Fibroblast of lung (primary cell): ENCODE data around the gene FTO. TPM values are rescaled to one million over a fixed set of nuclear protein-coding genes. Genes with fewer than 3 reads are reported as not detected.

Experiments used
- DNase-seq, 2 donors: peaks; one replicate each; pipeline versions ENCODE4 v3.0.0 to v3.0.0-alpha.2; 2010; ENCODE audit warnings: low read depth in 2 of 2
- H2AFZ ChIP-seq: 2 replicates; pipeline ENCODE4 v1.5.1; 2012; ENCODE audit warnings: low read length, control low read depth, inconsistent platforms
- H3K27ac ChIP-seq: 2 replicates; pipeline ENCODE4 v1.5.1; 2011; ENCODE audit warnings: low read length, control low read depth; ENCODE audit not compliant: insufficient read depth
- H3K27me3 ChIP-seq: 2 replicates; pipeline ENCODE4 v1.5.1; 2011; ENCODE audit warnings: mild to moderate bottlenecking, low read length; ENCODE audit not compliant: control insufficient read depth, insufficient read depth
- H3K36me3 ChIP-seq: 2 replicates; pipeline ENCODE4 v1.5.1; 2011; ENCODE audit warnings: low read length; ENCODE audit not compliant: control insufficient read depth, insufficient read depth
- H3K4me1 ChIP-seq: 2 replicates; pipeline ENCODE4 v1.5.1; 2011; ENCODE audit warnings: low read length; ENCODE audit not compliant: control insufficient read depth, insufficient read depth; ENCODE audit errors: extremely low read depth
- H3K4me2 ChIP-seq: 2 replicates; pipeline ENCODE4 v1.5.1; 2011; ENCODE audit warnings: low read length, control low read depth; ENCODE audit not compliant: insufficient read depth; ENCODE audit errors: extremely low read depth
- H3K4me3 ChIP-seq, 4 experiments: fragments of 200-600 bp in 1 of 4; sonication (generic) in 1 of 4; replicated peaks in 1 of 4; 2 replicates each; pipeline ENCODE4 v1.5.1; 2011 to 2016; ENCODE audit warnings: low read length in 4 of 4, low read depth in 3 of 4, mild to moderate bottlenecking in 3 of 4, control low read depth in 2 of 4, inconsistent platforms in 1 of 4, mixed read lengths in 1 of 4; ENCODE audit not compliant: insufficient read depth in 1 of 4; ENCODE audit errors: control extremely low read depth in 1 of 4
- H3K79me2 ChIP-seq: 2 replicates; pipeline ENCODE4 v1.5.1; 2012; ENCODE audit warnings: mild to moderate bottlenecking, low read length, inconsistent platforms; ENCODE audit not compliant: control insufficient read depth, insufficient read depth
- H3K9ac ChIP-seq: 2 replicates; pipeline ENCODE4 v1.5.1; 2011; ENCODE audit warnings: mild to moderate bottlenecking, low read length, control low read depth; ENCODE audit not compliant: insufficient read depth
- H3K9me3 ChIP-seq: 2 replicates; pipeline ENCODE4 v1.5.1; 2012; ENCODE audit warnings: low read depth, low read length; ENCODE audit not compliant: control insufficient read depth, insufficient read depth
- H4K20me1 ChIP-seq: 2 replicates; pipeline ENCODE4 v1.5.1; 2011; ENCODE audit warnings: low read length; ENCODE audit not compliant: control insufficient read depth, insufficient read depth; ENCODE audit errors: extremely low read depth
- CTCF ChIP-seq, 2 donors: IDR thresholded peaks in 1 of 2; conservative IDR thresholded peaks in 1 of 2; 1 replicate in 1 of 2; 2 replicates in 1 of 2; pipeline ENCODE4 v1.5.1; 2011 to 2012; ENCODE audit warnings: low read length in 2 of 2, control low read depth in 1 of 2, inconsistent platforms in 1 of 2, low read depth in 1 of 2, mild to moderate bottlenecking in 1 of 2
- EZH2 ChIP-seq: IDR thresholded peaks from 2 replicates; pipeline ENCODE4 v1.5.1; 2012; ENCODE audit warnings: low read length, control low read depth, mild to moderate bottlenecking; ENCODE audit errors: missing control alignments
- polyA plus RNA-seq, 2 donors: library from polyadenylated mRNA; depleted of rRNA in 1 of 2; stranded (reverse) in 1 of 2; unstranded in 1 of 2; fragments of >200 nt; gene quantifications; 2 replicates each; pipeline ENCODE4 v1.2.1, GENCODE V29; 2011 to 2012; ENCODE audit warnings: missing spikeins in 1 of 2
- total RNA-seq: library from RNA; depleted of rRNA; stranded (reverse); fragments of >200 nt; gene quantifications from 2 replicates; pipeline ENCODE4 v1.2.1, GENCODE V29; 2014

The FTO gene
- total and polyA plus RNA-seq, 2 donors (not counting 1 experiment from before 2014, with no cell fraction given), result 61.1 to 97.6 TPM

GRCh38 chr16:54197758-54198157, 493.8 kb downstream of the FTO start:
- Histone ChIP-seq H3K4me1 (no peaks in the 10 kb centered on the region), H3K9ac (no peak overlapping the region), H3K27ac (no peak overlapping the region), H4K20me1 (no peaks in the 10 kb centered on the region), H3K36me3 (no peaks in the 10 kb centered on the region), H3K4me2 (no peak overlapping the region), H3K4me3 (no peak overlapping the region), H3K9me3 (no peaks in the 10 kb centered on the region), H2AFZ (no peak overlapping the region), H3K27me3 (no peaks in the 10 kb centered on the region), H3K79me2 (no peaks in the 10 kb centered on the region)
- no peak for DNase-seq
- no peak for TF ChIP-seq CTCF (conservative IDR thresholded peaks at IDR 0.05 in 1 of 2, IDR thresholded peaks at IDR 0.05 in 1 of 2; ENCODE audit: low read depth in 1 of 2, low read length in 2 of 2)
- TF ChIP-seq EZH2, result no peak

GRCh38 chr16:54199487-54200160, 495.7 kb downstream of the FTO start:
- Histone ChIP-seq H3K4me1 (no peaks in the 10 kb centered on the region), H3K36me3 (no peaks in the 10 kb centered on the region), H3K27ac (no peak overlapping the region), H2AFZ (no peak overlapping the region), H3K27me3 (no peaks in the 10 kb centered on the region), H3K79me2 (no peaks in the 10 kb centered on the region), H3K9ac (no peak overlapping the region), H3K4me3 (no peak overlapping the region), H3K4me2 (no peak overlapping the region), H4K20me1 (no peaks in the 10 kb centered on the region), H3K9me3 (no peaks in the 10 kb centered on the region)
- TF ChIP-seq CTCF (conservative IDR thresholded peaks at IDR 0.05 in 1 of 2, IDR thresholded peaks at IDR 0.05 in 1 of 2; ENCODE audit: low read depth in 1 of 2, low read length in 2 of 2), result no peak
- TF ChIP-seq EZH2, result no peak
- no peak for DNase-seq

- H4K20me1 ChIP-seq, result no peaks in the 10 kb centered on the region
- H3K27me3 ChIP-seq, result no peaks in the 10 kb centered on the region
- H2AFZ ChIP-seq, result no peak overlapping the region
- H3K4me1 ChIP-seq, result no peaks in the 10 kb centered on the region
- no peak overlapping the region for H3K9ac ChIP-seq
- no peak overlapping the region for H3K27ac ChIP-seq
- no peak for DNase-seq
- no peaks in the 10 kb centered on the region for H3K9me3 ChIP-seq
- H3K79me2 ChIP-seq, result no peaks in the 10 kb centered on the region
- no peak overlapping the region for H3K4me2 ChIP-seq
- TF ChIP-seq CTCF (conservative IDR thresholded peaks at IDR 0.05 in 1 of 2, IDR thresholded peaks at IDR 0.05 in 1 of 2; ENCODE audit: low read depth in 1 of 2, low read length in 2 of 2), result no peak
- no peak overlapping the region for H3K4me3 ChIP-seq
- no peaks in the 10 kb centered on the region for H3K36me3 ChIP-seq
Observed at GRCh38 chr16:54200161-54200534, 496.2 kb downstream of the FTO start.
